ENCODE measurements around the gene HSPB9.

GRCh38 chr17:42092939-42093338, 29.7 kb upstream of the HSPB9 start:
- TF ChIP-seq HMGXB4 (CRISPR knock-in tag; IDR thresholded peaks at IDR 0.05) = no peak
- TF ChIP-seq FOXP1 (CRISPR knock-in tag; IDR thresholded peaks at IDR 0.05; ENCODE audit: borderline replicate concordance) = no peak
- no peak for TF ChIP-seq CTCF (IDR thresholded peaks at IDR 0.05)
- no peak for TF ChIP-seq ZNF317 (CRISPR knock-in tag; IDR thresholded peaks at IDR 0.05; ENCODE audit: borderline replicate concordance, low read depth)
